ENCODE data around the gene TMOD1.

The TMOD1 gene

GRCh38 chr9:97558701-97559101 lies 57.2 kb downstream of the TMOD1 start:
- Histone ChIP-seq H3K9ac (ENCODE audit: low read length) (no peak overlapping the region), H4K20me1 (ENCODE audit: insufficient read depth, low read length) (no peaks in the 10 kb centered on the region), H3K4me3 (ENCODE audit: low read length) (no peak overlapping the region), H3K4me2 (ENCODE audit: low read length) (no peak overlapping the region), H2AFZ (ENCODE audit: low read depth, low read length) (no peak overlapping the region), H3K27ac (ENCODE audit: low read length) (no peak overlapping the region), H3K27me3 (ENCODE audit: low read depth, low read length) (peaks cover 1% of the 10 kb centered on the region; the same call in 1 of the 2 replicates), H3K36me3 (replicated peaks; ENCODE audit: low read depth, low read length) (no peaks in the 10 kb centered on the region), H3K4me1 (ENCODE audit: low read length) (no peaks in the 10 kb centered on the region; the same call in 1 of the 2 replicates), H3K79me2 (ENCODE audit: low read length) (no peaks in the 10 kb centered on the region), H3K9me3 (ENCODE audit: insufficient read depth, low read length) (no peaks in the 10 kb centered on the region)
- TF ChIP-seq, protein P1, sequence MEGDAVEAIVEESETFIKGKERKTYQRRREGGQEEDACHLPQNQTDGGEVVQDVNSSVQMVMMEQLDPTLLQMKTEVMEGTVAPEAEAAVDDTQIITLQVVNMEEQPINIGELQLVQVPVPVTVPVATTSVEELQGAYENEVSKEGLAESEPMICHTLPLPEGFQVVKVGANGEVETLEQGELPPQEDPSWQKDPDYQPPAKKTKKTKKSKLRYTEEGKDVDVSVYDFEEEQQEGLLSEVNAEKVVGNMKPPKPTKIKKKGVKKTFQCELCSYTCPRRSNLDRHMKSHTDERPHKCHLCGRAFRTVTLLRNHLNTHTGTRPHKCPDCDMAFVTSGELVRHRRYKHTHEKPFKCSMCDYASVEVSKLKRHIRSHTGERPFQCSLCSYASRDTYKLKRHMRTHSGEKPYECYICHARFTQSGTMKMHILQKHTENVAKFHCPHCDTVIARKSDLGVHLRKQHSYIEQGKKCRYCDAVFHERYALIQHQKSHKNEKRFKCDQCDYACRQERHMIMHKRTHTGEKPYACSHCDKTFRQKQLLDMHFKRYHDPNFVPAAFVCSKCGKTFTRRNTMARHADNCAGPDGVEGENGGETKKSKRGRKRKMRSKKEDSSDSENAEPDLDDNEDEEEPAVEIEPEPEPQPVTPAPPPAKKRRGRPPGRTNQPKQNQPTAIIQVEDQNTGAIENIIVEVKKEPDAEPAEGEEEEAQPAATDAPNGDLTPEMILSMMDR (IDR thresholded peaks at IDR 0.05; ENCODE audit: low read depth, low read length), result no peak
- no peak for TF ChIP-seq EZH2phosphoT487 (IDR thresholded peaks at IDR 0.05; ENCODE audit: low read depth)

- Histone ChIP-seq H3K4me2 (ENCODE audit: low read length) (no peak overlapping the region), H3K36me3 (replicated peaks; ENCODE audit: low read depth, low read length) (no peaks in the 10 kb centered on the region), H3K27ac (ENCODE audit: low read length) (no peak overlapping the region), H3K79me2 (ENCODE audit: low read length) (no peaks in the 10 kb centered on the region), H3K9ac (ENCODE audit: low read length) (no peak overlapping the region), H4K20me1 (ENCODE audit: insufficient read depth, low read length) (no peaks in the 10 kb centered on the region), H3K27me3 (ENCODE audit: low read depth, low read length) (no peaks in the 10 kb centered on the region), H3K9me3 (ENCODE audit: insufficient read depth, low read length) (no peaks in the 10 kb centered on the region), H2AFZ (ENCODE audit: low read depth, low read length) (no peak overlapping the region), H3K4me1 (ENCODE audit: low read length) (no peaks in the 10 kb centered on the region; the same call in 1 of the 2 replicates), H3K4me3 (ENCODE audit: low read length) (no peak overlapping the region)
- TF ChIP-seq, protein P1 (IDR thresholded peaks at IDR 0.05; ENCODE audit: low read depth, low read length), result no peak
- no peak for TF ChIP-seq EZH2phosphoT487 (IDR thresholded peaks at IDR 0.05; ENCODE audit: low read depth)
Measured at GRCh38 chr9:97559111-97559514, 57.6 kb downstream of the TMOD1 start.

- no peak overlapping the region for H3K9ac ChIP-seq (ENCODE audit: low read length)
- H3K4me1 ChIP-seq (ENCODE audit: low read length), result no peaks in the 10 kb centered on the region; the same call in 1 of the 2 replicates
- no peaks in the 10 kb centered on the region for H3K9me3 ChIP-seq (ENCODE audit: insufficient read depth, low read length)
- H3K79me2 ChIP-seq (ENCODE audit: low read length), result no peaks in the 10 kb centered on the region
- no peaks in the 10 kb centered on the region for H4K20me1 ChIP-seq (ENCODE audit: insufficient read depth, low read length)
- no peak overlapping the region for H2AFZ ChIP-seq (ENCODE audit: low read depth, low read length)
- H3K4me3 ChIP-seq (ENCODE audit: low read length), result no peak overlapping the region
- no peak overlapping the region for H3K27ac ChIP-seq (ENCODE audit: low read length)
- no peaks in the 10 kb centered on the region for H3K36me3 ChIP-seq (replicated peaks; ENCODE audit: low read depth, low read length)
- no peak for TF ChIP-seq EZH2phosphoT487 (IDR thresholded peaks at IDR 0.05; ENCODE audit: low read depth)
- TF ChIP-seq, protein P1 (IDR thresholded peaks at IDR 0.05; ENCODE audit: low read depth, low read length), result no peak
- H3K27me3 ChIP-seq (ENCODE audit: low read depth, low read length), result no peaks in the 10 kb centered on the region
- H3K4me2 ChIP-seq (ENCODE audit: low read length), result no peak overlapping the region
Measured at GRCh38 chr9:97560154-97560553, 58.7 kb downstream of the TMOD1 start.

GRCh38 chr9:97560851-97561250 lies 59.4 kb downstream of the TMOD1 start:
- TF ChIP-seq, protein P1 (IDR thresholded peaks at IDR 0.05; ENCODE audit: low read depth, low read length), result no peak
- no peak for TF ChIP-seq EZH2phosphoT487 (IDR thresholded peaks at IDR 0.05; ENCODE audit: low read depth)
- no peak overlapping the region for H3K4me3 ChIP-seq (ENCODE audit: low read length)
- H3K9me3 ChIP-seq (ENCODE audit: insufficient read depth, low read length), result no peaks in the 10 kb centered on the region
- H3K36me3 ChIP-seq (replicated peaks; ENCODE audit: low read depth, low read length), result no peaks in the 10 kb centered on the region
- H4K20me1 ChIP-seq (ENCODE audit: insufficient read depth, low read length), result no peaks in the 10 kb centered on the region
- H3K9ac ChIP-seq (ENCODE audit: low read length), result no peak overlapping the region
- no peaks in the 10 kb centered on the region; the same call in 1 of the 2 replicates for H3K4me1 ChIP-seq (ENCODE audit: low read length)
- no peaks in the 10 kb centered on the region for H3K79me2 ChIP-seq (ENCODE audit: low read length)
- no peak overlapping the region for H3K4me2 ChIP-seq (ENCODE audit: low read length)
- H3K27ac ChIP-seq (ENCODE audit: low read length), result no peak overlapping the region
- no peaks in the 10 kb centered on the region for H3K27me3 ChIP-seq (ENCODE audit: low read depth, low read length)
- no peak overlapping the region for H2AFZ ChIP-seq (ENCODE audit: low read depth, low read length)

Data from OCI-LY3 (cell line).